Measurements from ENCODE around the gene PYGB.

Gene PYGB

GRCh38 chr20:25252686-25253421 is 5.0 kb downstream of the PYGB start:
- H3K27ac ChIP-seq, result no peak overlapping the region
- no peak for TF ChIP-seq CTCF (IDR thresholded peaks at IDR 0.05; ENCODE audit: low read depth, low read length, missing control alignments)
- H3K4me3 ChIP-seq (ENCODE audit: low read depth, low read length), result no peak overlapping the region
- peaks cover 35% of the 10 kb centered on the region for H3K36me3 ChIP-seq (replicated peaks)
- in situ Hi-C loops (cut with HindIII; ENCODE audit: low pct_ligation_motif_present, low sequenced_read_pairs), result no loop called here
- DNase-seq, result no peak
- no peaks in the 10 kb centered on the region for H3K27me3 ChIP-seq (replicated peaks)

- H3K27me3 ChIP-seq (replicated peaks), result no peaks in the 10 kb centered on the region
- H3K4me3 ChIP-seq (ENCODE audit: low read depth, low read length), result no peak overlapping the region
- no peak for TF ChIP-seq CTCF (IDR thresholded peaks at IDR 0.05; ENCODE audit: low read depth, low read length, missing control alignments)
- in situ Hi-C loops (cut with HindIII; ENCODE audit: low pct_ligation_motif_present, low sequenced_read_pairs), result no loop called here
- H3K27ac ChIP-seq, result no peak overlapping the region
- DNase-seq, result no peak
- peaks cover 40% of the 10 kb centered on the region for H3K36me3 ChIP-seq (replicated peaks)
These were observed 5.9 kb downstream of the PYGB start for GRCh38 chr20:25253606-25254275.

- in situ Hi-C loops (cut with HindIII; ENCODE audit: low pct_ligation_motif_present, low sequenced_read_pairs), result no loop called here
- Histone ChIP-seq H3K36me3 (replicated peaks) (peaks cover 49% of the 10 kb centered on the region), H3K27me3 (replicated peaks) (no peaks in the 10 kb centered on the region), H3K27ac (no peak overlapping the region), H3K4me3 (ENCODE audit: low read depth, low read length) (no peak overlapping the region)
- TF ChIP-seq CTCF (IDR thresholded peaks at IDR 0.05; ENCODE audit: low read depth, low read length, missing control alignments), result no peak
- no peak for DNase-seq
These were observed 6.7 kb downstream of the PYGB start for GRCh38 chr20:25254571-25254970.

- no peaks in the 10 kb centered on the region for H3K27me3 ChIP-seq (replicated peaks)
- H3K4me3 ChIP-seq (ENCODE audit: low read depth, low read length), result no peak overlapping the region
- in situ Hi-C loops (cut with HindIII; ENCODE audit: low pct_ligation_motif_present, low sequenced_read_pairs), result no loop called here
- TF ChIP-seq CTCF (IDR thresholded peaks at IDR 0.05; ENCODE audit: low read depth, low read length, missing control alignments), result no peak
- no peak overlapping the region for H3K27ac ChIP-seq
- DNase-seq, result no peak
- H3K36me3 ChIP-seq (replicated peaks), result peaks cover 54% of the 10 kb centered on the region
These were observed 7.2 kb downstream of the PYGB start for GRCh38 chr20:25254986-25255680.

- TF ChIP-seq CTCF (IDR thresholded peaks at IDR 0.05; ENCODE audit: low read depth, low read length, missing control alignments), result no peak
- H3K27ac ChIP-seq, result no peak overlapping the region
- no peaks in the 10 kb centered on the region for H3K27me3 ChIP-seq (replicated peaks)
- H3K36me3 ChIP-seq (replicated peaks), result peaks cover 56% of the 10 kb centered on the region
- H3K4me3 ChIP-seq (ENCODE audit: low read depth, low read length), result no peak overlapping the region
- in situ Hi-C loops (cut with HindIII; ENCODE audit: low pct_ligation_motif_present, low sequenced_read_pairs), result no loop called here
- no peak for DNase-seq
These were observed 8.5 kb downstream of the PYGB start for GRCh38 chr20:25256226-25256859.

All from brain microvascular endothelial cell (primary cell).